K562 (cell line): Measurements from ENCODE around the gene RSPH6A. TPM values are rescaled to one million over a fixed set of nuclear protein-coding genes. Genes with fewer than 3 reads are reported as not detected.
A peak's percentile ranks its signal among the peaks of the same experiment; 100 is the strongest.

Source experiments
- ADNP ChIP-seq: fragments of 200-800 bp; sonication (Bioruptor generic); IDR thresholded peaks from 2 replicates; pipeline ENCODE4 v1.6.1; 2016; ENCODE audit warnings: missing genetic modification characterization, missing compliant biosample characterization
- ATF1 ChIP-seq, 2 experiments: fragments of 450-650 bp in 1 of 2; IDR thresholded peaks; 2 replicates each; pipeline ENCODE4 v1.6.1; 2016; ENCODE audit warnings: missing compliant biosample characterization in 1 of 2, missing genetic modification characterization in 1 of 2
- BCOR ChIP-seq: fragments of 450-650 bp; IDR thresholded peaks from 2 replicates; pipeline ENCODE4 v1.6.1; 2016
- HDAC8 ChIP-seq: fragments of 450-650 bp; IDR thresholded peaks from 2 replicates; pipeline ENCODE4 v1.6.1; 2016; ENCODE audit warnings: mild to moderate bottlenecking, missing genetic modification characterization, moderate library complexity, missing compliant biosample characterization
- HDGF ChIP-seq: fragments of 450-650 bp; IDR thresholded peaks from 2 replicates; pipeline ENCODE4 v1.6.1; 2016
- MCM2 ChIP-seq: fragments of 450-650 bp; IDR thresholded peaks from 2 replicates; pipeline ENCODE4 v1.6.1; 2017; ENCODE audit warnings: low read depth, mild to moderate bottlenecking
- NFIC ChIP-seq: fragments of 450-650 bp; IDR thresholded peaks from 2 replicates; pipeline ENCODE4 v1.6.1; 2017; ENCODE audit warnings: mild to moderate bottlenecking, inconsistent platforms
- NR2C2 ChIP-seq, 2 experiments: fragments of 200-800 bp in 1 of 2; sonication (Bioruptor generic) in 1 of 2; sonication (generic) in 1 of 2; formaldehyde crosslinking in 1 of 2; IDR thresholded peaks; 2 replicates each; pipeline versions ENCODE4 v1.6.1 to v1.8.0; 2016 to 2022; ENCODE audit warnings: mild to moderate bottlenecking in 1 of 2, missing compliant biosample characterization in 1 of 2, missing genetic modification characterization in 1 of 2, missing genetic modification reagents in 1 of 2
- PTTG1 ChIP-seq: fragments of 450-650 bp; IDR thresholded peaks from 2 replicates; pipeline ENCODE4 v1.6.1; 2016; ENCODE audit warnings: low read depth, mild to moderate bottlenecking, missing genetic modification characterization, missing compliant biosample characterization
- RBFOX2 ChIP-seq: fragments of 200-400 bp; formaldehyde crosslinking; IDR thresholded peaks from 2 replicates; pipeline ENCODE4 v1.6.1; 2017; ENCODE audit warnings: low read depth, mild to moderate bottlenecking, low read length, moderate library complexity
- polyA plus RNA-seq, 8 experiments: library from polyadenylated mRNA; depleted of rRNA in 4 of 8; stranded (reverse) in 5 of 8; unstranded in 3 of 8; fragments of >200 nt; fragmentation: Nextera tagmentation in 2 of 8; fragmentation: Illumina TruSeq in 1 of 8; extraction: Ambion mirVana in 2 of 8; extraction: Trizol in 1 of 8; gene quantifications; 2 replicates each; pipeline versions ENCODE4 v1.2.1 to v1.2.3, GENCODE V29; 2011 to 2014; ENCODE audit warnings: inconsistent platforms in 1 of 8, missing spikeins in 1 of 8
- total RNA-seq, 7 experiments: library from RNA; depleted of rRNA in 6 of 7; stranded (reverse); fragments of >200 nt in 6 of 7; fragmentation: Illumina TruSeq in 2 of 7; extraction: Trizol in 2 of 7; gene quantifications; 2 replicates each; pipeline versions ENCODE4 v1.2.1 to v1.2.3, GENCODE V29; 2011 to 2021; ENCODE audit warnings: low replicate concordance in 1 of 7
- TF ChIP-seq, protein P1 (sequence below), 2 experiments: fragments of 450-650 bp; conservative IDR thresholded peaks; 2 replicates each; pipeline ENCODE4 v1.6.1; 2017; ENCODE audit warnings: mild to moderate bottlenecking in 2 of 2, moderate library complexity in 2 of 2
- TF ChIP-seq, protein P2 (sequence below): fragments of 450-650 bp; formaldehyde crosslinking; IDR thresholded peaks from 2 replicates; pipeline ENCODE4 v1.4.0; 2020; ENCODE audit warnings: mild to moderate bottlenecking, moderate library complexity
- TF ChIP-seq, protein P3 (sequence below): sonication (generic); formaldehyde crosslinking; IDR thresholded peaks from 2 replicates; pipeline ENCODE4 v1.8.0; 2022; ENCODE audit warnings: mild to moderate bottlenecking, missing genetic modification reagents
- TF ChIP-seq, protein P4 (sequence below): fragments of 450-650 bp; IDR thresholded peaks from 2 replicates; pipeline ENCODE4 v1.6.1; 2016
- TF ChIP-seq, protein P5 (sequence below), 3 experiments: fragments of 200-800 bp in 1 of 3; sonication (Bioruptor generic) in 1 of 3; sonication (generic) in 1 of 3; formaldehyde crosslinking in 1 of 3; IDR thresholded peaks; 2 replicates each; pipeline versions ENCODE4 v1.6.1 to v1.8.0; 2016 to 2022; ENCODE audit warnings: mild to moderate bottlenecking in 2 of 3, missing compliant biosample characterization in 2 of 3, missing genetic modification characterization in 2 of 3, missing genetic modification reagents in 1 of 3

The RSPH6A gene
- total and polyA plus RNA-seq, 9 of the 15 experiments (the other 6 are each of a cell fraction or from before 2014, with no cell fraction given): 0.03 to 0.15 (median 0.07) TPM; not detected in 5

DNA sequence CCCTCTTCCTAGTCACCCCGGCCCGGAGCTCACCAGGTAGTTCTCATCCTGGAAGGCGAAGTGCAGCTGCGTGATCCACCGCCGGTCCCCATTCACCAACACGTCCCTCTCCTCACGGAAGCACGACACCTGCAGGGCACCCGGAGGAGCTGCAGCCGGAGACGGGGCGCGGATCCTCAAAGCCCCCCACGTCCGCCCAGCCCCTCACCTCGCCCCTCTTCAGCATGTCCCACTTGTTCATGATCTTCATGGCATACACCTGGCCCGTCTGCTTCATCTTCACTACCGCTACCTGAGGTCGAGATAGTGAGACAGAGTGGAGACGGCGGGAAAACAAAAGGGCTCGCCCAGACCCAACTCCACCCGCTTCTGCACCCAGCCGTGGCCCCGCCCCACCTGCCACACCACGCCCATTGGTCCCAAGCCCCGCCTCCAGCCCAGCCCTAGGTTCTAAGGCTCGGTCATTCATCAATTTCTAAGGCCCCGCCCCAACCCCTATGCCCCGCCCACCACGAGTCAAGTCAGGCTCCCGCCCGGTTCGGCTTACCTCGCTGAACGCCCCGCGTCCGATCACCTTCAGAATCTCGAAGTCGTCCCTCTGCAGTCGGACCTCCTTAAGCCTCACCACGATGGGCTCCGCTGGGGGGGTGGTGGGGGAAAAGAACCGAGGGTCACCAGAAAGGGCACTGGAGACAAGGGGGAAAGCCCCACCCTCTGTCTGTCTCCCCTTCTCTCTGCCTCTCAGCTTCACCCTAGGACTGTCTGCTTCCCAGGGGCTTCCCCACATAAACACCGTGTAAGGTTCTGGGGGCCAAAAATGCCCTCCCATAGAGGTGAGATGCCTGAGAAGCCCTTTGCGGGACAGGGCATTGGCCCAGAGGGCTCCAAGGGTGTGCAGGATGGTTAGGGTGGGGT is 35.6 kb downstream of the RSPH6A start (continued):
- TF ChIP-seq, protein P1, sequence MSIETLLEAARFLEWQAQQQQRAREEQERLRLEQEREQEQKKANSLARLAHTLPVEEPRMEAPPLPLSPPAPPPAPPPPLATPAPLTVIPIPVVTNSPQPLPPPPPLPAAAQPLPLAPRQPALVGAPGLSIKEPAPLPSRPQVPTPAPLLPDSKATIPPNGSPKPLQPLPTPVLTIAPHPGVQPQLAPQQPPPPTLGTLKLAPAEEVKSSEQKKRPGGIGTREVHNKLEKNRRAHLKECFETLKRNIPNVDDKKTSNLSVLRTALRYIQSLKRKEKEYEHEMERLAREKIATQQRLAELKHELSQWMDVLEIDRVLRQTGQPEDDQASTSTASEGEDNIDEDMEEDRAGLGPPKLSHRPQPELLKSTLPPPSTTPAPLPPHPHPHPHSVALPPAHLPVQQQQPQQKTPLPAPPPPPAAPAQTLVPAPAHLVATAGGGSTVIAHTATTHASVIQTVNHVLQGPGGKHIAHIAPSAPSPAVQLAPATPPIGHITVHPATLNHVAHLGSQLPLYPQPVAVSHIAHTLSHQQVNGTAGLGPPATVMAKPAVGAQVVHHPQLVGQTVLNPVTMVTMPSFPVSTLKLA (conservative IDR thresholded peaks at IDR 0.05): peak; percentile 50 to 70
- TF ChIP-seq ADNP (tag) (no peak), ATF1 (CRISPR knock-in tag; IDR thresholded peaks at IDR 0.05) (no peak), ATF1 (tag; IDR thresholded peaks at IDR 0.05) (0 out of 2 replicates have a peak, but pooled peaks have one; percentile 32), MCM2 (no peak), RBFOX2 (peak; percentile 45), HDAC8 (tag) (no peak), NR2C2 (CRISPR knock-in tag; IDR thresholded peaks at IDR 0.05) (no peak), NR2C2 (tag; IDR thresholded peaks at IDR 0.05) (no peak), HDGF (no peak; the same call in 1 of the 2 replicates), PTTG1 (no peak), BCOR (no peak), NFIC (no peak)
- TF ChIP-seq, protein P2, sequence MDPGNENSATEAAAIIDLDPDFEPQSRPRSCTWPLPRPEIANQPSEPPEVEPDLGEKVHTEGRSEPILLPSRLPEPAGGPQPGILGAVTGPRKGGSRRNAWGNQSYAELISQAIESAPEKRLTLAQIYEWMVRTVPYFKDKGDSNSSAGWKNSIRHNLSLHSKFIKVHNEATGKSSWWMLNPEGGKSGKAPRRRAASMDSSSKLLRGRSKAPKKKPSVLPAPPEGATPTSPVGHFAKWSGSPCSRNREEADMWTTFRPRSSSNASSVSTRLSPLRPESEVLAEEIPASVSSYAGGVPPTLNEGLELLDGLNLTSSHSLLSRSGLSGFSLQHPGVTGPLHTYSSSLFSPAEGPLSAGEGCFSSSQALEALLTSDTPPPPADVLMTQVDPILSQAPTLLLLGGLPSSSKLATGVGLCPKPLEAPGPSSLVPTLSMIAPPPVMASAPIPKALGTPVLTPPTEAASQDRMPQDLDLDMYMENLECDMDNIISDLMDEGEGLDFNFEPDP (CRISPR knock-in tag): no peak
- TF ChIP-seq, protein P3, sequence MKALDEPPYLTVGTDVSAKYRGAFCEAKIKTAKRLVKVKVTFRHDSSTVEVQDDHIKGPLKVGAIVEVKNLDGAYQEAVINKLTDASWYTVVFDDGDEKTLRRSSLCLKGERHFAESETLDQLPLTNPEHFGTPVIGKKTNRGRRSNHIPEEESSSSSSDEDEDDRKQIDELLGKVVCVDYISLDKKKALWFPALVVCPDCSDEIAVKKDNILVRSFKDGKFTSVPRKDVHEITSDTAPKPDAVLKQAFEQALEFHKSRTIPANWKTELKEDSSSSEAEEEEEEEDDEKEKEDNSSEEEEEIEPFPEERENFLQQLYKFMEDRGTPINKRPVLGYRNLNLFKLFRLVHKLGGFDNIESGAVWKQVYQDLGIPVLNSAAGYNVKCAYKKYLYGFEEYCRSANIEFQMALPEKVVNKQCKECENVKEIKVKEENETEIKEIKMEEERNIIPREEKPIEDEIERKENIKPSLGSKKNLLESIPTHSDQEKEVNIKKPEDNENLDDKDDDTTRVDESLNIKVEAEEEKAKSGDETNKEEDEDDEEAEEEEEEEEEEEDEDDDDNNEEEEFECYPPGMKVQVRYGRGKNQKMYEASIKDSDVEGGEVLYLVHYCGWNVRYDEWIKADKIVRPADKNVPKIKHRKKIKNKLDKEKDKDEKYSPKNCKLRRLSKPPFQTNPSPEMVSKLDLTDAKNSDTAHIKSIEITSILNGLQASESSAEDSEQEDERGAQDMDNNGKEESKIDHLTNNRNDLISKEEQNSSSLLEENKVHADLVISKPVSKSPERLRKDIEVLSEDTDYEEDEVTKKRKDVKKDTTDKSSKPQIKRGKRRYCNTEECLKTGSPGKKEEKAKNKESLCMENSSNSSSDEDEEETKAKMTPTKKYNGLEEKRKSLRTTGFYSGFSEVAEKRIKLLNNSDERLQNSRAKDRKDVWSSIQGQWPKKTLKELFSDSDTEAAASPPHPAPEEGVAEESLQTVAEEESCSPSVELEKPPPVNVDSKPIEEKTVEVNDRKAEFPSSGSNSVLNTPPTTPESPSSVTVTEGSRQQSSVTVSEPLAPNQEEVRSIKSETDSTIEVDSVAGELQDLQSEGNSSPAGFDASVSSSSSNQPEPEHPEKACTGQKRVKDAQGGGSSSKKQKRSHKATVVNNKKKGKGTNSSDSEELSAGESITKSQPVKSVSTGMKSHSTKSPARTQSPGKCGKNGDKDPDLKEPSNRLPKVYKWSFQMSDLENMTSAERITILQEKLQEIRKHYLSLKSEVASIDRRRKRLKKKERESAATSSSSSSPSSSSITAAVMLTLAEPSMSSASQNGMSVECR: no peak
- TF ChIP-seq, protein P4, sequence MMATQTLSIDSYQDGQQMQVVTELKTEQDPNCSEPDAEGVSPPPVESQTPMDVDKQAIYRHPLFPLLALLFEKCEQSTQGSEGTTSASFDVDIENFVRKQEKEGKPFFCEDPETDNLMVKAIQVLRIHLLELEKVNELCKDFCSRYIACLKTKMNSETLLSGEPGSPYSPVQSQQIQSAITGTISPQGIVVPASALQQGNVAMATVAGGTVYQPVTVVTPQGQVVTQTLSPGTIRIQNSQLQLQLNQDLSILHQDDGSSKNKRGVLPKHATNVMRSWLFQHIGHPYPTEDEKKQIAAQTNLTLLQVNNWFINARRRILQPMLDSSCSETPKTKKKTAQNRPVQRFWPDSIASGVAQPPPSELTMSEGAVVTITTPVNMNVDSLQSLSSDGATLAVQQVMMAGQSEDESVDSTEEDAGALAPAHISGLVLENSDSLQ: peak; percentile 94
- TF ChIP-seq, protein P5, sequence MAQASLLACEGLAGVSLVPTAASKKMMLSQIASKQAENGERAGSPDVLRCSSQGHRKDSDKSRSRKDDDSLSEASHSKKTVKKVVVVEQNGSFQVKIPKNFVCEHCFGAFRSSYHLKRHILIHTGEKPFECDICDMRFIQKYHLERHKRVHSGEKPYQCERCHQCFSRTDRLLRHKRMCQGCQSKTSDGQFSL (CRISPR knock-in tag; IDR thresholded peaks at IDR 0.05): peak; percentile 73
- TF ChIP-seq, protein P5 (tag; IDR thresholded peaks at IDR 0.05): no peak
